ENCODE results near the gene SF3B1. TPM values are rescaled to one million over a fixed set of nuclear protein-coding genes. Genes with fewer than 3 reads are reported as not detected.
"Not testable (repeated sequence)": the region's sequence is repeated elsewhere in the genome, so short reads cannot be mapped to it uniquely, and the experiment has no call there.

SF3B1 gene
- total and polyA plus RNA-seq, 4 donors: 126 to 432 (median 232) TPM

GRCh38 chr2:197372592-197372991 lies 62.2 kb downstream of the SF3B1 start:
- Histone ChIP-seq H3K27me3 (ENCODE audit: control insufficient read depth in 3 of 3, insufficient read depth in 3 of 3, low read length in 2 of 3) (no peaks in the 10 kb centered on the region), H3K27ac (ENCODE audit: low read depth in 1 of 2, low read length in 1 of 2) (no peak overlapping the region), H3K9ac (ENCODE audit: insufficient read depth in 1 of 2, low read length in 2 of 2) (no peak overlapping the region), H3K36me3 (ENCODE audit: control insufficient read depth in 4 of 4, insufficient read depth in 4 of 4, low read length in 4 of 4) (no peaks in the 10 kb centered on the region), H3K9me3 (ENCODE audit: control insufficient read depth in 4 of 4, insufficient read depth in 3 of 4, low read length in 3 of 4) (no peaks in the 10 kb centered on the region), H3K4me3 (no peak overlapping the region), H3K4me1 (ENCODE audit: control insufficient read depth in 5 of 5, insufficient read depth in 5 of 5, low read length in 5 of 5) (peaks cover 0 to 5% (median 0%) of the 10 kb centered on the region in 5 donors)
- DNase-seq (no peak), ATAC-seq (ENCODE audit: insufficient read depth, low FRiP score) (no peak)
- no peak for TF ChIP-seq CTCF (IDR thresholded peaks at IDR 0.05; ENCODE audit: control extremely low read depth, extremely low read depth)
- WGBS, 2 donors: 56 to 62% methylated on average over 3 of the region's 3 CpGs

GRCh38 chr2:197370664-197371063 lies 64.2 kb downstream of the SF3B1 start:
- not testable (repeated sequence) for H3K4me3 ChIP-seq; H3K27ac ChIP-seq (ENCODE audit: low read depth in 1 of 2, low read length in 1 of 2); ATAC-seq (ENCODE audit: insufficient read depth, low FRiP score); H3K27me3 ChIP-seq (ENCODE audit: control insufficient read depth in 3 of 3, insufficient read depth in 3 of 3, low read length in 2 of 3); H3K9me3 ChIP-seq (ENCODE audit: control insufficient read depth in 4 of 4, insufficient read depth in 3 of 4, low read length in 3 of 4); H3K4me1 ChIP-seq (ENCODE audit: control insufficient read depth in 5 of 5, insufficient read depth in 5 of 5, low read length in 5 of 5); H3K9ac ChIP-seq (ENCODE audit: insufficient read depth in 1 of 2, low read length in 2 of 2); DNase-seq; H3K36me3 ChIP-seq (ENCODE audit: control insufficient read depth in 4 of 4, insufficient read depth in 4 of 4, low read length in 4 of 4)
- WGBS, 2 donors: 97 to 98% methylated on average over 24 to 31 of the region's 31 CpGs

GRCh38 chr2:197369933-197370320 lies 64.9 kb downstream of the SF3B1 start:
- no peak overlapping the region for H3K9ac ChIP-seq (ENCODE audit: insufficient read depth in 1 of 2, low read length in 2 of 2)
- ATAC-seq (ENCODE audit: insufficient read depth, low FRiP score) (no peak), DNase-seq (no peak)
- H3K27me3 ChIP-seq (ENCODE audit: control insufficient read depth in 3 of 3, insufficient read depth in 3 of 3, low read length in 2 of 3): no peaks in the 10 kb centered on the region
- H3K36me3 ChIP-seq (ENCODE audit: control insufficient read depth in 4 of 4, insufficient read depth in 4 of 4, low read length in 4 of 4): no peaks in the 10 kb centered on the region
- TF ChIP-seq CTCF (IDR thresholded peaks at IDR 0.05; ENCODE audit: control extremely low read depth, extremely low read depth): no peak
- H3K4me1 ChIP-seq (ENCODE audit: control insufficient read depth in 5 of 5, insufficient read depth in 5 of 5, low read length in 5 of 5): peaks cover 0 to 5% (median 0%) of the 10 kb centered on the region in 5 donors
- H3K4me3 ChIP-seq: no peak overlapping the region
- 40 to 45% methylated on average over 4 of the region's 4 CpGs for WGBS, 2 donors
- no peaks in the 10 kb centered on the region for H3K9me3 ChIP-seq (ENCODE audit: control insufficient read depth in 4 of 4, insufficient read depth in 3 of 4, low read length in 3 of 4)
- H3K27ac ChIP-seq (ENCODE audit: low read depth in 1 of 2, low read length in 1 of 2): no peak overlapping the region

- TF ChIP-seq CTCF (IDR thresholded peaks at IDR 0.05; ENCODE audit: control extremely low read depth, extremely low read depth): no peak
- no peaks in the 10 kb centered on the region for H3K27me3 ChIP-seq (ENCODE audit: control insufficient read depth in 3 of 3, insufficient read depth in 3 of 3, low read length in 2 of 3)
- no peak overlapping the region for H3K9ac ChIP-seq (ENCODE audit: insufficient read depth in 1 of 2, low read length in 2 of 2)
- DNase-seq: peak in 1 of 3 donors; percentile 25
- no peak for ATAC-seq (ENCODE audit: insufficient read depth, low FRiP score)
- 47 to 58% methylated on average over 5 of the region's 5 CpGs for WGBS, 2 donors
- no peaks in the 10 kb centered on the region for H3K9me3 ChIP-seq (ENCODE audit: control insufficient read depth in 4 of 4, insufficient read depth in 3 of 4, low read length in 3 of 4)
- no peak overlapping the region for H3K27ac ChIP-seq (ENCODE audit: low read depth in 1 of 2, low read length in 1 of 2)
- no peak overlapping the region for H3K4me3 ChIP-seq
- H3K36me3 ChIP-seq (ENCODE audit: control insufficient read depth in 4 of 4, insufficient read depth in 4 of 4, low read length in 4 of 4): no peaks in the 10 kb centered on the region
- H3K4me1 ChIP-seq (ENCODE audit: control insufficient read depth in 5 of 5, insufficient read depth in 5 of 5, low read length in 5 of 5): peaks cover 0 to 5% (median 0%) of the 10 kb centered on the region in 5 donors
Observed at GRCh38 chr2:197369228-197369932, 65.4 kb downstream of the SF3B1 start.
